ENCODE measurements around the gene BTN1A1. TPM values are rescaled to one million over a fixed set of nuclear protein-coding genes. Genes with fewer than 3 reads are reported as not detected.

The BTN1A1 gene, protein sequence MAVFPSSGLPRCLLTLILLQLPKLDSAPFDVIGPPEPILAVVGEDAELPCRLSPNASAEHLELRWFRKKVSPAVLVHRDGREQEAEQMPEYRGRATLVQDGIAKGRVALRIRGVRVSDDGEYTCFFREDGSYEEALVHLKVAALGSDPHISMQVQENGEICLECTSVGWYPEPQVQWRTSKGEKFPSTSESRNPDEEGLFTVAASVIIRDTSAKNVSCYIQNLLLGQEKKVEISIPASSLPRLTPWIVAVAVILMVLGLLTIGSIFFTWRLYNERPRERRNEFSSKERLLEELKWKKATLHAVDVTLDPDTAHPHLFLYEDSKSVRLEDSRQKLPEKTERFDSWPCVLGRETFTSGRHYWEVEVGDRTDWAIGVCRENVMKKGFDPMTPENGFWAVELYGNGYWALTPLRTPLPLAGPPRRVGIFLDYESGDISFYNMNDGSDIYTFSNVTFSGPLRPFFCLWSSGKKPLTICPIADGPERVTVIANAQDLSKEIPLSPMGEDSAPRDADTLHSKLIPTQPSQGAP
- total RNA-seq = under 0.01 and 0.20 TPM in 2 replicates

DNA sequence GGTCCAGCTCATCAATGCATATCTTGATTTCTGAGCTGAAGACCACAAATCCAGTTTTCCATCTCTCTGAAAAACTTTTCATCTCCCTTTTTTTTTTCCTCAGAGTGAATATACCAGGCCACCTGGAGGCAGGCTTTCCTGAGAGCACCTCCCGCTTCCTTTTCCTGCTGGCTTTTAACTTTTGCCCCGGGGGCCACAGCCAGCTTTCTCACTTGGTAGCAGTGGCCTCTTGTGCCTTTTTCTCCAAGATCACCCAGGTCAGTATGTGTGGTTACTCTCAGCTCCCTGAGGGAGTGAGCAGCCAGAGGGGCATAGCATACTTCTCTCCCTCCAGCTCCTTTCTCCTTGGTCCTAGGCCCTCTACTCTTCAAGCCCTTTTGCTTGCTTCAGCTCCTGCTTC, at the start of gene BTN1A1:
TSS of gene BTN1A1 (plus strand) at position 202 of the 400 bp plus-strand sequence. CDS start 984 bp downstream, outside the sequence.

DNA sequence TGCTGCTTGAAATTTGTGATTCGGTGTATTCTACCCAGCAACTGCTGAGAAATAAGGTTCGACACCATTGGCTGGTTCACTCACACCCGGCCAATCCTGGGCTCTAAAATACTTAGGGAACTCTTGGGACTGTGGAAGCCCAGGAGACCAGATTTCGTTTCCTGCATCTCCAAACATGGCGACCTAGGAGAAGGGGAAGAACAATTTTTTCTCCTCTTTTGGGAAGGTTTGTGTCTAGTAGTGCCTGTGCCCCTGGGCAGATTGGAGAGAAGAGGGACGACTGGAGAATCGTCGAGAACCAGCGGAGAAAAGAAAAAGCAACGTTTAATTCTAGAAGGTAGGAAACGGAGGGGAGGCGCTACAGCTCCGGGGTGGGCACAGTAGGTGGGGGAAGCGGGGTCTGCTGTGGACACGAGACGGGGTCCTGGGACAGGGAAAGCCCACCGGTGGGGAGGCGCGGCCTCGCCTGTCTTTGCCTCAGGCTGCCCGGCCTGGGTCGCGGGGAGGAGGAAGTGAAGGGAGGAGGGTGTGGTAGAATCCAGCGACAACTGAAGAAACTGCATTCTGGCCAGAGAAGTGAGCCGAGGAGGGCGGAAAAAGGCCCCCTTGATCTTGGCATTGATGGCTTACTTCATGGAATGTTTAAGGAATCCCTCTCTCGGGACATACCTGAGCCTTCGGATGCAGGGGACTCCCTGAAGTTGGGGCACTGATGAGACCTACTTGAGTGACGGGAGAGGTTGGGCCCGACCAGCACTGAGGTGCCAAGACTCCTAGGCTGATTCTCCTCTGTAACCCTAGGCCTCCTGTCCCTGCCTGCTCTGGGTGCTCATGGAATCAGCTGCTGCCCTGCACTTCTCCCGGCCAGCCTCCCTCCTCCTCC, 42.1 kb upstream of the BTN1A1 start, which contains the start of gene BTN2A1:
TSS of gene BTN2A1 (plus strand) at position 150 of the 883 bp plus-strand sequence. CDS start at position 832, 682 bp downstream.

GRCh38 chr6:26537846-26538571, 37.9 kb downstream of the BTN1A1 start, which contains the start of gene HMGN4:
HMGN4 (plus strand) TSS chr6:26538366; CDS start chr6:26545207, 6,841 bp downstream.

Small RNAs within 50 kb of the gene (small RNA-seq; reads per million reads assigned to genes)
- not detected for gene RNU6-502P

Other genes with a start within 250 kb of the BTN1A1 start
- gene BTN3A2, start 135.1 kb upstream of the BTN1A1 start, total RNA-seq = 19.8 and 22.1 TPM in 2 replicates
- 5.9 and 8.1 TPM in 2 replicates for gene BTN2A2, start 117.2 kb upstream of the BTN1A1 start, total RNA-seq
- gene BTN3A1, start 98.0 kb upstream of the BTN1A1 start, total RNA-seq = 11.4 and 15.1 TPM in 2 replicates
- 21.7 and 26.6 TPM in 2 replicates for gene BTN3A3, start 59.8 kb upstream of the BTN1A1 start, total RNA-seq
- gene BTN2A1, start 42.3 kb upstream of the BTN1A1 start, total RNA-seq = 10.7 and 13.5 TPM in 2 replicates
- 74.5 and 77.9 TPM in 2 replicates for gene HMGN4, start 38.1 kb downstream of the BTN1A1 start, total RNA-seq
- gene ABT1, start 96.7 kb downstream of the BTN1A1 start, total RNA-seq = 9.9 and 12.9 TPM in 2 replicates
- gene ZNF322, start 159.4 kb downstream of the BTN1A1 start, total RNA-seq = 10.3 and 12.7 TPM in 2 replicates